HepG2 (cell line): Measurements from ENCODE around the gene S100A4. TPM values are rescaled to one million over a fixed set of nuclear protein-coding genes. Genes with fewer than 3 reads are reported as not detected.

Experiments used
- CEBPB ChIP-seq: IDR thresholded peaks from 2 replicates; pipeline ENCODE4 v1.6.1; 2011; ENCODE audit warnings: low read depth, low read length, improper control_type of control experiment, borderline replicate concordance
- CEBPG ChIP-seq: IDR thresholded peaks from 2 replicates; pipeline ENCODE4 v1.6.1; 2016
- CREBL2 ChIP-seq: sonication (generic); formaldehyde crosslinking; IDR thresholded peaks from 2 replicates; pipeline ENCODE4 v1.8.1; 2023; ENCODE audit warnings: missing genetic modification reagents, mild to moderate bottlenecking, borderline replicate concordance
- E2F5 ChIP-seq: sonication (generic); formaldehyde crosslinking; conservative IDR thresholded peaks from 2 replicates; pipeline ENCODE4 v1.4.0; 2020; ENCODE audit warnings: missing genetic modification reagents
- ELK4 ChIP-seq: sonication (generic); formaldehyde crosslinking; IDR thresholded peaks from 2 replicates; pipeline ENCODE4 v1.9.0; 2021; ENCODE audit warnings: missing genetic modification reagents, borderline replicate concordance
- FOSL1 ChIP-seq: sonication (generic); formaldehyde crosslinking; IDR thresholded peaks from 2 replicates; pipeline ENCODE4 v1.9.0; 2021; ENCODE audit warnings: missing genetic modification reagents, borderline replicate concordance
- GATAD1 ChIP-seq: IDR thresholded peaks from 2 replicates; pipeline ENCODE4 v1.6.1; 2016; ENCODE audit warnings: missing genetic modification reagents, missing compliant biosample characterization
- HES4 ChIP-seq: sonication (generic); formaldehyde crosslinking; IDR thresholded peaks from 2 replicates; pipeline ENCODE4 v1.9.0; 2021; ENCODE audit warnings: mild to moderate bottlenecking, missing genetic modification reagents, borderline replicate concordance
- MBNL3 ChIP-seq: fragments of 250-450 bp; sonication (Bioruptor Pico); conservative IDR thresholded peaks from 2 replicates; pipeline ENCODE4 v1.8.0; 2022; ENCODE audit warnings: mild to moderate bottlenecking, inconsistent platforms
- MEIS2 ChIP-seq: sonication (generic); formaldehyde crosslinking; IDR thresholded peaks from 2 replicates; pipeline ENCODE4 v1.9.0; 2021; ENCODE audit warnings: mild to moderate bottlenecking, missing genetic modification reagents
- SMAD1 ChIP-seq: sonication (generic); formaldehyde crosslinking; IDR thresholded peaks from 2 replicates; pipeline ENCODE4 v1.4.0; 2020; ENCODE audit warnings: missing genetic modification reagents, low read depth, mild to moderate bottlenecking, borderline replicate concordance
- TEAD3 ChIP-seq: optimal IDR thresholded peaks from 2 replicates; pipeline ENCODE3; 2016; ENCODE audit warnings: borderline replicate concordance
- ZBTB42 ChIP-seq: sonication (generic); formaldehyde crosslinking; IDR thresholded peaks from 2 replicates; pipeline ENCODE4 v1.5.0; 2020; ENCODE audit warnings: mild to moderate bottlenecking, missing genetic modification reagents
- ZNF513 ChIP-seq: sonication (generic); formaldehyde crosslinking; conservative IDR thresholded peaks from 2 replicates; pipeline ENCODE4 v1.5.0; 2020; ENCODE audit warnings: missing genetic modification reagents
- ZNF83 ChIP-seq: sonication (generic); formaldehyde crosslinking; IDR thresholded peaks from 2 replicates; pipeline ENCODE4 v1.4.0; 2020; ENCODE audit warnings: missing genetic modification reagents, mild to moderate bottlenecking, borderline replicate concordance
- ZNF883 ChIP-seq: sonication (generic); formaldehyde crosslinking; IDR thresholded peaks from 2 replicates; pipeline ENCODE4 v1.5.1; 2020; ENCODE audit warnings: mild to moderate bottlenecking, missing genetic modification reagents; ENCODE audit errors: not compliant biosample characterization
- polyA plus RNA-seq, 8 experiments: library from polyadenylated mRNA; depleted of rRNA in 3 of 8; stranded (reverse) in 7 of 8; unstranded in 1 of 8; fragments of >200 nt; fragmentation: Illumina TruSeq in 4 of 8; extraction: Trizol in 4 of 8; gene quantifications; 2 replicates each; pipeline versions ENCODE4 v1.2.1 to v1.2.3, GENCODE V29; 2011 to 2016; ENCODE audit warnings: low read depth in 4 of 8, missing spikeins in 1 of 8, mixed read lengths in 1 of 8; ENCODE audit not compliant: insufficient read depth in 1 of 8
- total RNA-seq, 5 experiments: library from RNA; depleted of rRNA; stranded (reverse); fragments of >200 nt; fragmentation: Illumina TruSeq; extraction: Trizol; gene quantifications; 2 replicates each; pipeline ENCODE4 v1.2.3, GENCODE V29; 2016; ENCODE audit warnings: low read depth in 1 of 5
- TF ChIP-seq, protein P1 (sequence below): fragments of 450-650 bp; IDR thresholded peaks from 2 replicates; pipeline ENCODE4 v1.6.1; 2017

The S100A4 gene
- total and polyA plus RNA-seq, 2 of the 13 experiments (the other 11 are each of a cell fraction or from before 2014, with no cell fraction given) = 12.9 to 20.2 TPM

DNA sequence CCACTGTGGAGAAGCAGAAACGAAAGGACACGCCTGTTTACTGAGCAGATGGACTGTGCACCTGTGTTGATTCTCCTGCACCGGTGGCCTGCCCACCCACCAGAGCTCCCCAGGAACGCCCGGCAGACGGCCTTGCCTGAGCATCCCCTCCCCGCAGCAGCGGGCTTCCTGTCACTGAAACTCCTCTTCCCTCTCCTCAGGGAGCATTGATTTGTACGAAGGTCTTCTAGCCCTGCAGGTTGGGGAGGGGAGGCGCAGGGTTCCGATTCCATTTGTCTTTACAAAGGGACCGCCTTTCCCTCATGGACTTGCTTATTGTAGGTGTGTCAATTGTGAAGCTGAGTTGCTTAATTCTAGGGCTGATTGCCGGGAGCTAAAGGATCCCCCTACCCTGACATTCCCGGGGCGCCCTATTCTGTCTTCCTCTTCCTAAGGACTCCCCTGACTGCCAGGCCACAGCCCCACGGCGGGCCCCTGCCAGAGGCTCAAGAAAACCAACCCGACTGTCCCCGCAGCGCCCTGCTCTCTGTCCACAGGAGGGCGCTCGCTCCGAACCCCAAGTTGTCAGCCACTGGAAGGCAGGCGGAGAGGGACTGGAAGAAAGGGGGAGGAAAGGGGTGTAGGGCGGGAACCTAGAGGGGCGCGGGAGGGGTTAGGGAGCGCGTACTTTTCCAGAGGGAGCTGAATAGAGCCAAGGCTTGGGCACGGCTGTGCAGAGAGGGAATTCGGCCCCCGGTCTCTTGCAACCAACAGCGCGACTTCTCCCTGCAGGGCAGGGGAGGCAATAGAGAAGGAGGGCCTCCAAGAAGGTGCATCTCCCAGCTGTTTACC lies 12.6 kb downstream of the S100A4 start (continued):
- TF ChIP-seq E2F5 (CRISPR knock-in tag) (no peak), SMAD1 (CRISPR knock-in tag) (no peak), GATAD1 (CRISPR knock-in tag) (no peak), ZNF883 (no peak), CREBL2 (CRISPR knock-in tag) (no peak), ZNF513 (CRISPR knock-in tag) (no peak), TEAD3 (peak; percentile 21), MEIS2 (no peak; the same call in 1 of the 2 replicates), MBNL3 (CRISPR knock-in tag) (no peak), HES4 (no peak), CEBPG (no peak), CEBPB (0 out of 2 replicates have a peak, but pooled peaks have one; percentile 34), ELK4 (CRISPR knock-in tag) (no peak), ZBTB42 (CRISPR knock-in tag) (no peak), FOSL1 (no peak), ZNF83 (CRISPR knock-in tag) (no peak)
- TF ChIP-seq, protein P1, sequence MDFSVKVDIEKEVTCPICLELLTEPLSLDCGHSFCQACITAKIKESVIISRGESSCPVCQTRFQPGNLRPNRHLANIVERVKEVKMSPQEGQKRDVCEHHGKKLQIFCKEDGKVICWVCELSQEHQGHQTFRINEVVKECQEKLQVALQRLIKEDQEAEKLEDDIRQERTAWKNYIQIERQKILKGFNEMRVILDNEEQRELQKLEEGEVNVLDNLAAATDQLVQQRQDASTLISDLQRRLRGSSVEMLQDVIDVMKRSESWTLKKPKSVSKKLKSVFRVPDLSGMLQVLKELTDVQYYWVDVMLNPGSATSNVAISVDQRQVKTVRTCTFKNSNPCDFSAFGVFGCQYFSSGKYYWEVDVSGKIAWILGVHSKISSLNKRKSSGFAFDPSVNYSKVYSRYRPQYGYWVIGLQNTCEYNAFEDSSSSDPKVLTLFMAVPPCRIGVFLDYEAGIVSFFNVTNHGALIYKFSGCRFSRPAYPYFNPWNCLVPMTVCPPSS = no peak
